Hepatocyte (in vitro differentiated cells): ENCODE measurements around the gene NR3C2.

Experiments
- CTCF ChIP-seq: fragments of 200-600 bp; sonication (generic); IDR thresholded peaks from 2 replicates; pipeline ENCODE4 v1.5.1; 2016; ENCODE audit warnings: antibody characterized with exemption, mild to moderate bottlenecking; ENCODE audit not compliant: poor library complexity
- EZH2phosphoT487 ChIP-seq: fragments of 200-600 bp; sonication (generic); IDR thresholded peaks from one replicate; pipeline ENCODE4 v1.6.1; 2018; ENCODE audit warnings: antibody characterized with exemption, mild to moderate bottlenecking, low read depth, moderate library complexity; ENCODE audit not compliant: unreplicated experiment, severe bottlenecking

- TF ChIP-seq CTCF (no peak), EZH2phosphoT487 (no peak)
Measured at GRCh38 chr4:148333265-148333664, 108.9 kb downstream of the NR3C2 start.
